ENCODE results near the gene RNASEH2A.

The RNASEH2A gene

DNA sequence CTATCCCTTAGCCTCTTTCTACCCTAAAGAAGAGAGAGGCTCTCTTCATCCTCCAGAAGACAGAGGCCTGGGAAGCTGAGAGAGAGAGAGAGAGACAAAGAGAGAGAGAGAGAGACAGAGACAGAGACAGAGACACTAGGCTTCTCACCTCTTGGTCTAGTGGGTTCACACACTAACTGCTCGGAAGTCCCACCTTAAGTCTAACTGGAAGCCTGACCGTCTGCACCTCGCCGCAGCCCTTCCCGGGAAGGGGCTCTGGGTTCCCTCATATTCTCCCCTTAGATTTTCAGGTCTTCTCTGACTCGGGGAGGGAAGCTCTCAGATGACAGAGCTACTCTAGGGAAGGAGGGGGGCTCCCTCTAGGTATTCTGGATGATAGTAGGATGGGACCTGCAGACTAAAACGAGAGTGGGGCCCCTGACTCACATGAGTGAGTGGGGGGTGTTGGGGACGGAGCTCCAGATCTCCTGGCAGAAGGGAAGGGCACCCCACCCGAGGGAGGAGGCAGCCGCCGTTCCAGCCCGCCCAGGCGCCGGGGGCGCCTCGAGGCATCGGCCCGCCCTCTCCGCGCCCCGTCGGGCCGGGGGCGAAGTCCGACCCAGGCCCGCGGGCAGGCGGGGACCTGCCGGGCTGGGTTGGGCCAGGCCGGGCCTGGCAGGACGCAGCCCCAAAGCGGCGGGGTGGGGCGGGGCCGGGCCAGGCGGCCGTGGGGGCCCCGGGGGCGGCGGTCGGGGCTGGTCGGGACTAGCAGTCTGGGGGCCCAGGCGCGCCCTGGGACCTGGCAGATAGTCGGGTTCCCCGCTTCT, 17.1 kb upstream of the RNASEH2A start:
- Histone ChIP-seq H3K4me3 (ENCODE audit: control insufficient read depth in 1 of 7, extremely low read depth in 1 of 7, insufficient read depth in 4 of 7, low read depth in 2 of 7, low read length in 6 of 7) (peak overlapping the region; percentile 36 to 99 (median 93)), H3K36me3 (ENCODE audit: control insufficient read depth in 4 of 4, insufficient read depth in 4 of 4, low read length in 3 of 4) (no peaks in the 10 kb centered on the region), H3K4me1 (ENCODE audit: control extremely low read depth in 1 of 4, control insufficient read depth in 4 of 4, insufficient read depth in 4 of 4, low read length in 3 of 4) (peaks cover 24 to 78% (median 68%) of the 10 kb centered on the region in 4 experiments), H3K9me3 (ENCODE audit: control extremely low read depth in 1 of 5, control insufficient read depth in 4 of 5, insufficient read depth in 2 of 5, low read depth in 1 of 5, low read length in 4 of 5) (no peaks in the 10 kb centered on the region), H3K27me3 (replicated peaks in 2 of 5; ENCODE audit: control insufficient read depth in 4 of 5, insufficient read depth in 5 of 5, low read length in 4 of 5) (no peaks in the 10 kb centered on the region), H3K27ac (ENCODE audit: insufficient read depth in 1 of 2, low read depth in 1 of 2, low read length in 2 of 2, poor library complexity in 1 of 2, severe bottlenecking in 2 of 2) (peak overlapping the region; percentile 79 to 96)
- WGBS (ENCODE audit: insufficient coverage) = under 1% methylated on average over 42 of the region's 46 CpGs
- POLR2A ChIA-PET = interaction anchor here (0.6 to 12.0 kb wide), 3 partner anchors 13 to 366 kb away, joined by 3 to 198 read pairs (median 4); partner anchors contain the start of gene HOOK2
- CTCF ChIA-PET = interaction anchor here (3.5 kb wide), 1 partner anchor 11 kb away, joined by 47 read pairs; no protein-coding TSS in a partner anchor
- peak in 2 of 3 donors; percentile 48 to 59 for DNase-seq

DNA sequence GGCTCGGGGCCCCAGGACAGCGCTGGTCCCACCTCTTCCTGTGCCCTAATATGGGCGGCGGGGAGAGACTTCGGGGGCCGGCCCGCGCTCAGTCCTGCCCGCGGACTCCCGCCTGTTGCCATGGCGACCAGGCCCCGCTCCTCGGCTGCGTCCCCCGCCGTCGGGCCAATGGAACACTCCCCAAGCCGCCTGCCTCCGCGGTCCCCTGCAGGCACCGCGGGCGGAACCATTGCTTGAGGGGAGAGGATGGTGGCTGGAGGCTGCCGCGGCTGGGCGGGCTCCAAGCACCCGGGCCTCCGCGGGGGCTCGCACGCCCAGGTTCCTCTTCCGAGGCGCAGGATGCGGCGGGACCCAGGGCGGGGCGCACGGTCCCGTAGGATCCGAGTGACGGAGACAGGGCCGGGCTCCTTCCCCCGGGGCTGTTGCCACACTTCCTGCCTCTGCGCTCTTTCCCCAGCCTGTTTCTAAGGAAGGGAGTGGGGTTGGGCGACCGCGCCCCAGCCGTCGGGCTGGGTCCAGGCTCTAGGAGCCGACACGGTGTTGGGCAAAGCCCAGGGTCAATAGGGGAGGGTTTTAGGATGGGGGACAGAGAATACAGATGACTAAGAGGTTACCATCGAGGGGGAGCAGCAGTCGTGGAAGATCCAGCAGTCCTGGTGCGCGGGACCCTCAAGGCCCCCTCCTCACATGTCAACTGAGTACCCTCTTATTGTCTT, 16.3 kb upstream of the RNASEH2A start:
- Histone ChIP-seq H3K27ac (ENCODE audit: insufficient read depth in 1 of 2, low read depth in 1 of 2, low read length in 2 of 2, poor library complexity in 1 of 2, severe bottlenecking in 2 of 2) (peak overlapping the region; percentile 94 to 96), H3K9me3 (ENCODE audit: control extremely low read depth in 1 of 5, control insufficient read depth in 4 of 5, insufficient read depth in 2 of 5, low read depth in 1 of 5, low read length in 4 of 5) (no peaks in the 10 kb centered on the region), H3K36me3 (ENCODE audit: control insufficient read depth in 4 of 4, insufficient read depth in 4 of 4, low read length in 3 of 4) (no peaks in the 10 kb centered on the region), H3K27me3 (replicated peaks in 2 of 5; ENCODE audit: control insufficient read depth in 4 of 5, insufficient read depth in 5 of 5, low read length in 4 of 5) (no peaks in the 10 kb centered on the region), H3K4me1 (ENCODE audit: control extremely low read depth in 1 of 4, control insufficient read depth in 4 of 4, insufficient read depth in 4 of 4, low read length in 3 of 4) (peaks cover 19 to 76% (median 66%) of the 10 kb centered on the region in 4 experiments), H3K4me3 (ENCODE audit: control insufficient read depth in 1 of 7, extremely low read depth in 1 of 7, insufficient read depth in 4 of 7, low read depth in 2 of 7, low read length in 6 of 7) (peak overlapping the region; percentile 41 to 99 (median 93))
- 0% methylated on average over 48 of the region's 56 CpGs for WGBS (ENCODE audit: insufficient coverage)
- DNase-seq = peak; percentile 96 to 99 (median 97)
- CTCF ChIA-PET = interaction anchor here (3.5 to 15.3 kb wide), 2 partner anchors 12 to 21 kb away, joined by 47 to 612 read pairs; partner anchors contain the start of gene HOOK2
- POLR2A ChIA-PET = interaction anchor here (0.5 to 12.0 kb wide), 5 partner anchors 7 to 365 kb away, joined by 3 to 198 read pairs (median 4); partner anchors contain the start of gene HOOK2

DNA sequence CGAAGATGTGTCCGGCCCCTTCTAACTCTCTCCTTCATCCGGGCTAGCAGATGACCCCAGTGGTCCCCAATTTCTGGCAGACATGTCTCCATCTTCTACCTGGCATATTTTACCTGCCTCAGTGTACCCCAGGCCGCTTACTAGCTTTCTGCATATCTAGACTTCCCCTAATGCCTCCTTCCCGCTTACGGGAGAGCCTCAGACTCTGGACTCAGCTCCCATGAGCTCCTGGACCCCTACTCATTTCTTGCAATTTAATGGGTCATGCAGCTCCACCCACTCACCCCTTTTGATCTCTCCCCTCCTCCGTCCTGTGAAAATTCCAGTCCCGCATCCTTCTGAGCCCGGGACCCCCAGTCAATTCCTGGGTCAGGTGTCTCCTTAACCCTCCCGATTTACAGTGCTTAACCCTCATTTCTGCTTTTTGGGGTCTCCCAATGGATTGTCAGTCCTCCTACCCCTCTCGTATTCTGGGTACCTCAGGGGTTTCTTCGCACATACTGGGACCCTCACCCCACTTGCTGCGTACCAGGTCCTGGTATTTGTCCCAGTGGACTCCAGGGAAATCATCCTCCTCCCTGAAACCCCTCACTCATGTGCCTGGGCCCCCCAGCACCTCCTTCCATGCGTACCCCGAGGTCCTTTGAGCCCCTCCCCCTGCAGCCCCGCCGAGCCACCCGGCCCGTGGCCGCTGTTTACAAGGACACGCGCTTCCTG, 15.6 kb upstream of the RNASEH2A start:
- ChIA-PET POLR2A (interaction anchor here (0.5 to 12.0 kb wide), 5 partner anchors 8 to 91 kb away, joined by 3 to 198 read pairs (median 3); partner anchors contain the start of gene HOOK2), CTCF (interaction anchor here (0.8 to 15.3 kb wide), 4 partner anchors 22 to 143 kb away, joined by 3 to 612 read pairs (median 3); partner anchors contain the start of genes FARSA, FBXW9 and HOOK2)
- Histone ChIP-seq H3K4me1 (ENCODE audit: control extremely low read depth in 1 of 4, control insufficient read depth in 4 of 4, insufficient read depth in 4 of 4, low read length in 3 of 4) (peaks cover 14 to 71% (median 59%) of the 10 kb centered on the region in 4 experiments), H3K36me3 (ENCODE audit: control insufficient read depth in 4 of 4, insufficient read depth in 4 of 4, low read length in 3 of 4) (no peaks in the 10 kb centered on the region), H3K27ac (ENCODE audit: insufficient read depth in 1 of 2, low read depth in 1 of 2, low read length in 2 of 2, poor library complexity in 1 of 2, severe bottlenecking in 2 of 2) (peak overlapping the region; percentile 94 to 96), H3K27me3 (replicated peaks in 2 of 5; ENCODE audit: control insufficient read depth in 4 of 5, insufficient read depth in 5 of 5, low read length in 4 of 5) (no peaks in the 10 kb centered on the region), H3K4me3 (ENCODE audit: control insufficient read depth in 1 of 7, extremely low read depth in 1 of 7, insufficient read depth in 4 of 7, low read depth in 2 of 7, low read length in 6 of 7) (peak overlapping the region; percentile 41 to 99 (median 93)), H3K9me3 (ENCODE audit: control extremely low read depth in 1 of 5, control insufficient read depth in 4 of 5, insufficient read depth in 2 of 5, low read depth in 1 of 5, low read length in 4 of 5) (no peaks in the 10 kb centered on the region)
- 1% methylated on average over 22 of the region's 22 CpGs for WGBS (ENCODE audit: insufficient coverage)
- DNase-seq = no peak

DNA sequence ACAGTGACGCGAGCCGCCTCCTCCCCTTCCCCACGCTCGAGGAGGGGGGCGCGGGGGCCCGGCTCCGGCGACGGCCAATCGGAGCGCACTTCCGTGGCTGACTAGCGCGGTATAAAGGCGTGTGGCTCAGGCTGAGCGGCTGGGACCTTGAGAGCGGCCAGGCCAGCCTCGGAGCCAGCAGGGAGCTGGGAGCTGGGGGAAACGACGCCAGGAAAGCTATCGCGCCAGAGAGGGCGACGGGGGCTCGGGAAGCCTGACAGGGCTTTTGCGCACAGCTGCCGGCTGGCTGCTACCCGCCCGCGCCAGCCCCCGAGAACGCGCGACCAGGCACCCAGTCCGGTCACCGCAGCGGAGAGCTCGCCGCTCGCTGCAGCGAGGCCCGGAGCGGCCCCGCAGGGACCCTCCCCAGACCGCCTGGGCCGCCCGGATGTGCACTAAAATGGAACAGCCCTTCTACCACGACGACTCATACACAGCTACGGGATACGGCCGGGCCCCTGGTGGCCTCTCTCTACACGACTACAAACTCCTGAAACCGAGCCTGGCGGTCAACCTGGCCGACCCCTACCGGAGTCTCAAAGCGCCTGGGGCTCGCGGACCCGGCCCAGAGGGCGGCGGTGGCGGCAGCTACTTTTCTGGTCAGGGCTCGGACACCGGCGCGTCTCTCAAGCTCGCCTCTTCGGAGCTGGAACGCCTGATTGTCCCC, 14.9 kb upstream of the RNASEH2A start, which contains the start of gene JUNB:
Gene JUNB, plus strand, starts transcription at position 142 of the 706 bp plus-strand sequence. Its CDS starts 286 bp downstream, at position 428.
- ChIA-PET POLR2A (interaction anchor here (0.6 to 12.0 kb wide), 6 partner anchors 9 to 1048 kb away, joined by 3 to 198 read pairs (median 8); partner anchors contain the start of genes HOOK2 and TRIR), CTCF (interaction anchor here (0.8 to 15.3 kb wide), 6 partner anchors 22 to 142 kb away, joined by 3 to 612 read pairs (median 3); partner anchors contain the start of genes FARSA, FBXW9 and HOOK2)
- peak within 1 kb of the TSS; percentile 72 to 99 (median 96) for H3K4me3 ChIP-seq (ENCODE audit: control insufficient read depth in 1 of 7, extremely low read depth in 1 of 7, insufficient read depth in 4 of 7, low read depth in 2 of 7, low read length in 6 of 7)
- WGBS (ENCODE audit: insufficient coverage) = under 1% methylated on average over 56 of the region's 73 CpGs
- DNase-seq = peak; percentile 97 to 98 (median 97)
- H3K27ac ChIP-seq (ENCODE audit: insufficient read depth in 1 of 2, low read depth in 1 of 2, low read length in 2 of 2, poor library complexity in 1 of 2, severe bottlenecking in 2 of 2) = peak within 1 kb of the TSS; percentile 94 to 96
- H3K27me3 ChIP-seq (replicated peaks in 2 of 5; ENCODE audit: control insufficient read depth in 4 of 5, insufficient read depth in 5 of 5, low read length in 4 of 5) = no peaks in the 10 kb centered on the region
- H3K9me3 ChIP-seq (ENCODE audit: control extremely low read depth in 1 of 5, control insufficient read depth in 4 of 5, insufficient read depth in 2 of 5, low read depth in 1 of 5, low read length in 4 of 5) = no peaks in the 10 kb centered on the region
- no peaks in the 10 kb centered on the region for H3K36me3 ChIP-seq (ENCODE audit: control insufficient read depth in 4 of 4, insufficient read depth in 4 of 4, low read length in 3 of 4)
- H3K4me1 ChIP-seq (ENCODE audit: control extremely low read depth in 1 of 4, control insufficient read depth in 4 of 4, insufficient read depth in 4 of 4, low read length in 3 of 4) = peaks cover 14 to 71% (median 58%) of the 10 kb centered on the region in 4 experiments

DNA sequence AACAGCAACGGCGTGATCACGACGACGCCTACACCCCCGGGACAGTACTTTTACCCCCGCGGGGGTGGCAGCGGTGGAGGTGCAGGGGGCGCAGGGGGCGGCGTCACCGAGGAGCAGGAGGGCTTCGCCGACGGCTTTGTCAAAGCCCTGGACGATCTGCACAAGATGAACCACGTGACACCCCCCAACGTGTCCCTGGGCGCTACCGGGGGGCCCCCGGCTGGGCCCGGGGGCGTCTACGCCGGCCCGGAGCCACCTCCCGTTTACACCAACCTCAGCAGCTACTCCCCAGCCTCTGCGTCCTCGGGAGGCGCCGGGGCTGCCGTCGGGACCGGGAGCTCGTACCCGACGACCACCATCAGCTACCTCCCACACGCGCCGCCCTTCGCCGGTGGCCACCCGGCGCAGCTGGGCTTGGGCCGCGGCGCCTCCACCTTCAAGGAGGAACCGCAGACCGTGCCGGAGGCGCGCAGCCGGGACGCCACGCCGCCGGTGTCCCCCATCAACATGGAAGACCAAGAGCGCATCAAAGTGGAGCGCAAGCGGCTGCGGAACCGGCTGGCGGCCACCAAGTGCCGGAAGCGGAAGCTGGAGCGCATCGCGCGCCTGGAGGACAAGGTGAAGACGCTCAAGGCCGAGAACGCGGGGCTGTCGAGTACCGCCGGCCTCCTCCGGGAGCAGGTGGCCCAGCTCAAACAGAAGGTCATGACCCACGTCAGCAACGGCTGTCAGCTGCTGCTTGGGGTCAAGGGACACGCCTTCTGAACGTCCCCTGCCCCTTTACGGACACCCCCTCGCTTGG, 14.1 kb upstream of the RNASEH2A start:
- Histone ChIP-seq H3K4me1 (ENCODE audit: control extremely low read depth in 1 of 4, control insufficient read depth in 4 of 4, insufficient read depth in 4 of 4, low read length in 3 of 4) (peaks cover 9 to 64% (median 53%) of the 10 kb centered on the region in 4 experiments), H3K27ac (ENCODE audit: insufficient read depth in 1 of 2, low read depth in 1 of 2, low read length in 2 of 2, poor library complexity in 1 of 2, severe bottlenecking in 2 of 2) (peak overlapping the region; percentile 94 to 96), H3K9me3 (ENCODE audit: control extremely low read depth in 1 of 5, control insufficient read depth in 4 of 5, insufficient read depth in 2 of 5, low read depth in 1 of 5, low read length in 4 of 5) (no peaks in the 10 kb centered on the region), H3K4me3 (ENCODE audit: control insufficient read depth in 1 of 7, extremely low read depth in 1 of 7, insufficient read depth in 4 of 7, low read depth in 2 of 7, low read length in 6 of 7) (peak overlapping the region; percentile 72 to 99 (median 96)), H3K27me3 (replicated peaks in 2 of 5; ENCODE audit: control insufficient read depth in 4 of 5, insufficient read depth in 5 of 5, low read length in 4 of 5) (no peaks in the 10 kb centered on the region), H3K36me3 (ENCODE audit: control insufficient read depth in 4 of 4, insufficient read depth in 4 of 4, low read length in 3 of 4) (no peaks in the 10 kb centered on the region)
- POLR2A ChIA-PET = interaction anchor here (0.6 to 12.0 kb wide), 13 partner anchors 10 to 1047 kb away, joined by 3 to 198 read pairs (median 7); partner anchors contain the start of genes CALR, DHPS, GET3 and HOOK2
- DNase-seq = peak in 2 of 3 donors; percentile 74 to 79
- WGBS (ENCODE audit: insufficient coverage) = 0% methylated on average over 42 of the region's 84 CpGs
- CTCF ChIA-PET = interaction anchor here (1.0 to 15.3 kb wide), 5 partner anchors 11 to 96 kb away, joined by 3 to 612 read pairs (median 3); partner anchors contain the start of genes FBXW9 and HOOK2
